HepG2 (cell line): Measurements from ENCODE around the gene CDC20. TPM values are rescaled to one million over a fixed set of nuclear protein-coding genes. Genes with fewer than 3 reads are reported as not detected.
A peak's percentile ranks its signal among the peaks of the same experiment; 100 is the strongest.

Experiments
- ATAC-seq: fragments of 200-7000 bp; cut with Tn5 transposase; 3 replicates; pipeline ENCODE4 v1.9.1; 2020; ENCODE audit warnings: mild to moderate bottlenecking, moderate library complexity
- BruUV-seq: library from RNA; stranded (reverse); fragments of 400-500 nt; replicated peaks from 2 replicates; lab custom pipeline; 2021; lab: Mats Ljungman, UMichigan
- CTCF ChIA-PET: fragments of 300-600 bp; formaldehyde crosslinking; extraction: SDS; loops from one replicate; lab custom pipeline; 2021; ENCODE audit warnings: low total read pairs, inconsistent platforms, low intra/inter-chr PET ratio; lab: Yijun Ruan, JAX
- POLR2A ChIA-PET: fragments of 350-600 bp; sonication (Branson Sonifier 250); formaldehyde crosslinking; loops from one replicate; lab custom pipeline; 2020; ENCODE audit warnings: antibody characterized with exemption, inconsistent platforms; lab: Yijun Ruan, JAX
- DNase-seq: peaks from one replicate; pipeline ENCODE4 v3.0.0-alpha.2; 2015; ENCODE audit warnings: low spot score
- FAIRE-seq: peaks from 3 replicates; lab custom pipeline; 2011; peaks lifted over from hg19 to GRCh38; lab: Jason Lieb, UNC
- H2AFZ ChIP-seq: one replicate; pipeline ENCODE4 v1.6.1; 2011; ENCODE audit warnings: low read length, inconsistent platforms
- H3K27ac ChIP-seq: fragments of 300-600 bp; 3 replicates; pipeline ENCODE4 v1.8.0; 2011; ENCODE audit warnings: mixed run types, mild to moderate bottlenecking, mixed read lengths, low read length, inconsistent platforms; ENCODE audit not compliant: insufficient read depth; ENCODE audit errors: extremely low read length
- H3K27me3 ChIP-seq, 2 experiments: fragments of 200-600 bp in 1 of 2; 2 replicates in 1 of 2; 3 replicates in 1 of 2; pipeline versions ENCODE4 v1.6.0 to v1.8.0; 2011; ENCODE audit warnings: low read length in 2 of 2, mild to moderate bottlenecking in 2 of 2, moderate library complexity in 2 of 2, inconsistent platforms in 1 of 2; ENCODE audit not compliant: insufficient read depth in 2 of 2, control insufficient read depth in 1 of 2
- H3K36me3 ChIP-seq, 2 experiments: fragments of 200-600 bp in 1 of 2; replicated peaks in 1 of 2; 2 replicates in 1 of 2; 3 replicates in 1 of 2; pipeline versions ENCODE4 v1.5.1 to v1.8.0; 2011; ENCODE audit warnings: low read length in 2 of 2, inconsistent platforms in 1 of 2; ENCODE audit not compliant: insufficient read depth in 2 of 2, control insufficient read depth in 1 of 2
- H3K4me1 ChIP-seq: 2 replicates; pipeline ENCODE4 v1.5.1; 2012; ENCODE audit warnings: low read length, inconsistent platforms; ENCODE audit not compliant: insufficient read depth
- H3K4me2 ChIP-seq: 2 replicates; pipeline ENCODE4 v1.6.0; 2011; ENCODE audit warnings: low read depth, low read length, inconsistent platforms
- H3K4me3 ChIP-seq, 3 experiments: fragments of 200-600 bp in 1 of 3; sonication (generic), shearing (Covaris generic) in 1 of 3; replicated peaks in 1 of 3; 2 replicates each; pipeline ENCODE4 v1.5.1; 2011 to 2016; ENCODE audit warnings: low read length in 3 of 3, inconsistent platforms in 2 of 3, low read depth in 2 of 3, mild to moderate bottlenecking in 2 of 3, control low read depth in 1 of 3, mixed read lengths in 1 of 3; ENCODE audit not compliant: insufficient read depth in 1 of 3
- H3K79me2 ChIP-seq: one replicate; pipeline ENCODE4 v1.6.1; 2011; ENCODE audit warnings: low read length, inconsistent platforms; ENCODE audit not compliant: insufficient read depth
- H3K9ac ChIP-seq: 2 replicates; pipeline ENCODE4 v1.6.0; 2011; ENCODE audit warnings: mild to moderate bottlenecking, low read depth, low read length, inconsistent platforms; ENCODE audit not compliant: insufficient read depth
- H3K9me3 ChIP-seq: 2 replicates; pipeline ENCODE4 v1.5.1; 2012; ENCODE audit warnings: mild to moderate bottlenecking, low read length
- H4K20me1 ChIP-seq: 2 replicates; pipeline ENCODE4 v1.6.0; 2011; ENCODE audit warnings: inconsistent platforms, mild to moderate bottlenecking, low read length, moderate library complexity; ENCODE audit not compliant: insufficient read depth
- ARID3A ChIP-seq: IDR thresholded peaks from 2 replicates; pipeline ENCODE4 v1.6.1; 2012; ENCODE audit warnings: low read depth, low read length, improper control_type of control experiment
- ATF1 ChIP-seq: IDR thresholded peaks from 2 replicates; pipeline ENCODE4 v1.6.1; 2016; ENCODE audit warnings: mild to moderate bottlenecking, control low read depth
- CEBPB ChIP-seq: IDR thresholded peaks from 2 replicates; pipeline ENCODE4 v1.6.1; 2011; ENCODE audit warnings: low read depth, low read length, improper control_type of control experiment, borderline replicate concordance
- CEBPG ChIP-seq: IDR thresholded peaks from 2 replicates; pipeline ENCODE4 v1.6.1; 2016
- FOXA1 ChIP-seq, 2 experiments: fragments of 450-650 bp in 1 of 2; sonication (generic) in 1 of 2; formaldehyde crosslinking in 1 of 2; IDR thresholded peaks; 2 replicates each; pipeline versions ENCODE4 v1.4.0 to v1.6.1; 2016 to 2020; ENCODE audit warnings: missing genetic modification reagents in 1 of 2
- GATAD2A ChIP-seq: IDR thresholded peaks from 2 replicates; pipeline ENCODE4 v1.6.1; 2016
- GFI1 ChIP-seq: sonication (generic); formaldehyde crosslinking; IDR thresholded peaks from 2 replicates; pipeline ENCODE4 v1.5.0; 2020; ENCODE audit warnings: missing genetic modification reagents, mild to moderate bottlenecking, borderline replicate concordance
- HNF4A ChIP-seq: sonication (generic); formaldehyde crosslinking; IDR thresholded peaks from 2 replicates; pipeline ENCODE4 v1.4.0; 2020; ENCODE audit warnings: missing genetic modification reagents
- IKZF1 ChIP-seq: fragments of 450-650 bp; IDR thresholded peaks from 2 replicates; pipeline ENCODE4 v1.7.1; 2016
- ISL2 ChIP-seq: sonication (generic); formaldehyde crosslinking; IDR thresholded peaks from 2 replicates; pipeline ENCODE4 v1.5.0; 2020; ENCODE audit warnings: missing genetic modification reagents
- KDM5A ChIP-seq: fragments of 200-600 bp; sonication (generic); IDR thresholded peaks from 2 replicates; pipeline ENCODE4 v1.7.0; 2018; ENCODE audit warnings: antibody characterized with exemption, mild to moderate bottlenecking, low read length, borderline replicate concordance
- MAZ ChIP-seq, 2 experiments: sonication (generic) in 1 of 2; formaldehyde crosslinking in 1 of 2; IDR thresholded peaks; 2 replicates each; pipeline versions ENCODE4 v1.5.0 to v1.6.1; 2012 to 2020; ENCODE audit warnings: low read depth in 2 of 2, mild to moderate bottlenecking in 2 of 2, borderline replicate concordance in 1 of 2, improper control_type of control experiment in 1 of 2, low read length in 1 of 2, missing genetic modification reagents in 1 of 2, moderate library complexity in 1 of 2
- NFIC ChIP-seq: IDR thresholded peaks from 2 replicates; pipeline ENCODE4 v1.6.1; 2012; ENCODE audit warnings: mild to moderate bottlenecking, low read length, inconsistent platforms
- NR2F2 ChIP-seq: IDR thresholded peaks from 2 replicates; pipeline ENCODE4 v1.6.1; 2012; ENCODE audit warnings: low read depth, inconsistent platforms, borderline replicate concordance
- PAXIP1 ChIP-seq: sonication (generic); formaldehyde crosslinking; conservative IDR thresholded peaks from 2 replicates; pipeline ENCODE4 v1.4.0; 2020; ENCODE audit warnings: mild to moderate bottlenecking, missing genetic modification reagents, moderate library complexity
- PHF21A ChIP-seq: sonication (generic); formaldehyde crosslinking; IDR thresholded peaks from 2 replicates; pipeline ENCODE4 v1.5.0; 2020; ENCODE audit warnings: mild to moderate bottlenecking, missing genetic modification reagents
- RARA ChIP-seq: IDR thresholded peaks from 2 replicates; pipeline ENCODE4 v1.6.1; 2016; ENCODE audit warnings: missing genetic modification reagents, missing compliant biosample characterization
- SOX13 ChIP-seq, 3 experiments: fragments of 450-650 bp in 1 of 3; sonication (generic) in 1 of 3; formaldehyde crosslinking in 1 of 3; IDR thresholded peaks in 2 of 3; conservative IDR thresholded peaks in 1 of 3; 2 replicates each; pipeline versions ENCODE4 v1.5.0 to v1.6.1; 2016 to 2020; ENCODE audit warnings: antibody characterized with exemption in 1 of 3, mild to moderate bottlenecking in 1 of 3, missing compliant biosample characterization in 1 of 3, missing genetic modification reagents in 1 of 3, moderate library complexity in 1 of 3
- TBX3 ChIP-seq: fragments of 450-650 bp; IDR thresholded peaks from 2 replicates; pipeline ENCODE4 v1.6.1; 2017; ENCODE audit warnings: antibody characterized with exemption, mild to moderate bottlenecking, inconsistent platforms, borderline replicate concordance
- ZMYM3 ChIP-seq: sonication (generic); formaldehyde crosslinking; IDR thresholded peaks from 2 replicates; pipeline ENCODE4 v1.5.1; 2020; ENCODE audit warnings: mild to moderate bottlenecking, missing genetic modification reagents
- ZNF766 ChIP-seq: sonication (generic); formaldehyde crosslinking; IDR thresholded peaks from 2 replicates; pipeline ENCODE4 v1.5.0; 2020; ENCODE audit warnings: missing genetic modification reagents, borderline replicate concordance
- whole genome bisulfite sequencing: methylation state at CpG from one replicate; pipeline ENCODE4 v1.1.6; 2017; ENCODE audit warnings: low lambda C conversion rate; 5-methylcytosine and 5-hydroxymethylcytosine counted together
- in situ Hi-C: cut with HindIII; loops from 2 replicates; pipeline ENCODE4 v1.10.0; 2017; ENCODE audit warnings: low pct_unique_long_range_greater_than_20kb; ENCODE audit not compliant: extremely low pct_ligation_motif_present
- intact Hi-C: fragments of 100-400 bp; cut with micrococcal nuclease; formaldehyde crosslinking; loops from one replicate; pipeline ENCODE4 v1.10.0; 2022; ENCODE audit not compliant: unreplicated experiment
- polyA plus RNA-seq, 8 experiments: library from polyadenylated mRNA; depleted of rRNA in 3 of 8; stranded (reverse) in 7 of 8; unstranded in 1 of 8; fragments of >200 nt; fragmentation: Illumina TruSeq in 4 of 8; extraction: Trizol in 4 of 8; gene quantifications; 2 replicates each; pipeline versions ENCODE4 v1.2.1 to v1.2.3, GENCODE V29; 2011 to 2016; ENCODE audit warnings: low read depth in 4 of 8, missing spikeins in 1 of 8, mixed read lengths in 1 of 8; ENCODE audit not compliant: insufficient read depth in 1 of 8
- total RNA-seq, 5 experiments: library from RNA; depleted of rRNA; stranded (reverse); fragments of >200 nt; fragmentation: Illumina TruSeq; extraction: Trizol; gene quantifications; 2 replicates each; pipeline ENCODE4 v1.2.3, GENCODE V29; 2016; ENCODE audit warnings: low read depth in 1 of 5

The CDC20 gene
- total and polyA plus RNA-seq, 2 of the 13 experiments (the other 11 are each of a cell fraction or from before 2014, with no cell fraction given), result 57.9 to 90.0 TPM

GRCh38 chr1:43340559-43340958 is 18.2 kb upstream of the CDC20 start:
- BruUV-seq, result no TSS peak
- POLR2A ChIA-PET, result interaction anchor here (0.8 to 1.4 kb wide), 2 partner anchors 8 to 63 kb away, joined by 3 to 4 read pairs; no protein-coding TSS in a partner anchor
- peak; percentile 51; the same call in 1 of the 2 replicates for TF ChIP-seq RARA (CRISPR knock-in tag)
- peak; percentile 77 for TF ChIP-seq ISL2
- TF ChIP-seq ATF1 (CRISPR knock-in tag), result no peak
- TF ChIP-seq ZMYM3 (CRISPR knock-in tag), result no peak
- peak; percentile 54; the same call in 1 of the 2 replicates for TF ChIP-seq GFI1 (CRISPR knock-in tag)
- no peak for TF ChIP-seq IKZF1
- TF ChIP-seq GATAD2A (CRISPR knock-in tag), result peak; percentile 64; the same call in 1 of the 2 replicates
- TF ChIP-seq FOXA1 (IDR thresholded peaks at IDR 0.05), result no peak
- 0 out of 2 replicates have a peak, but pooled peaks have one; percentile 7 for TF ChIP-seq FOXA1 (CRISPR knock-in tag; IDR thresholded peaks at IDR 0.05)
- no peak for TF ChIP-seq ZNF766
- peak; percentile 91 for TF ChIP-seq CEBPB
- TF ChIP-seq KDM5A, result no peak
- TF ChIP-seq NFIC, result peak; percentile 32; the same call in 1 of the 2 replicates
- TF ChIP-seq CEBPG (CRISPR knock-in tag), result peak; percentile 92
- TF ChIP-seq HNF4A (CRISPR knock-in tag), result peak; percentile 53
- TF ChIP-seq NR2F2, result peak; percentile 21; the same call in 1 of the 2 replicates
- no peak; the same call in 1 of the 2 replicates for TF ChIP-seq SOX13 (IDR thresholded peaks at IDR 0.05)
- peak in 1 of 2 experiments; percentile 68; a peak in 2 of 4 replicates for TF ChIP-seq SOX13 (CRISPR knock-in tag; conservative IDR thresholded peaks at IDR 0.05 in 1 of 2, IDR thresholded peaks at IDR 0.05 in 1 of 2)
- TF ChIP-seq MAZ (IDR thresholded peaks at IDR 0.05; ENCODE audit: borderline replicate concordance, low read depth, low read length), result no peak
- no peak for TF ChIP-seq MAZ (CRISPR knock-in tag; IDR thresholded peaks at IDR 0.05; ENCODE audit: low read depth)
- peak; percentile 26; the same call in 1 of the 2 replicates for TF ChIP-seq TBX3
- TF ChIP-seq PAXIP1 (CRISPR knock-in tag), result 0 out of 2 replicates have a peak, but pooled peaks have one; percentile 20
- peak; percentile 90 for TF ChIP-seq ARID3A
- peak; percentile 71; the same call in 1 of the 2 replicates for TF ChIP-seq PHF21A (CRISPR knock-in tag)

More at GRCh38 chr1:43340559-43340958, 18.2 kb upstream of the CDC20 start:
- peaks cover 50% of the 10 kb centered on the region for H3K4me1 ChIP-seq
- no peak overlapping the region for H3K4me3 ChIP-seq
- in situ Hi-C loops (no loop called here), intact Hi-C loops (loop anchor here (2.0 kb wide), 1 partner anchor 64 kb away; no protein-coding TSS in a partner anchor)
- H3K27me3 ChIP-seq, result no peaks in the 10 kb centered on the region
- H3K36me3 ChIP-seq, result no peaks in the 10 kb centered on the region
- WGBS, result 0% methylated on average over 1 of the region's 1 CpG
- peak overlapping the region; percentile 10 for H3K27ac ChIP-seq
- H3K9me3 ChIP-seq, result no peaks in the 10 kb centered on the region
- peak overlapping the region; percentile 46 for H3K4me2 ChIP-seq
- DNase-seq (peak; percentile 91), ATAC-seq (peak; percentile 92), FAIRE-seq (peak; percentile 87)
- CTCF ChIA-PET, result no interaction called here
- no peak overlapping the region for H3K9ac ChIP-seq
- H2AFZ ChIP-seq, result no peak overlapping the region
- no peaks in the 10 kb centered on the region for H4K20me1 ChIP-seq
- no peaks in the 10 kb centered on the region for H3K79me2 ChIP-seq
